ENCODE data around the gene OBSL1. TPM values are rescaled to one million over a fixed set of nuclear protein-coding genes. Genes with fewer than 3 reads are reported as not detected.

The OBSL1 gene
- total RNA-seq, 1 experiment from 2014 or later: 67.8 TPM

DNA sequence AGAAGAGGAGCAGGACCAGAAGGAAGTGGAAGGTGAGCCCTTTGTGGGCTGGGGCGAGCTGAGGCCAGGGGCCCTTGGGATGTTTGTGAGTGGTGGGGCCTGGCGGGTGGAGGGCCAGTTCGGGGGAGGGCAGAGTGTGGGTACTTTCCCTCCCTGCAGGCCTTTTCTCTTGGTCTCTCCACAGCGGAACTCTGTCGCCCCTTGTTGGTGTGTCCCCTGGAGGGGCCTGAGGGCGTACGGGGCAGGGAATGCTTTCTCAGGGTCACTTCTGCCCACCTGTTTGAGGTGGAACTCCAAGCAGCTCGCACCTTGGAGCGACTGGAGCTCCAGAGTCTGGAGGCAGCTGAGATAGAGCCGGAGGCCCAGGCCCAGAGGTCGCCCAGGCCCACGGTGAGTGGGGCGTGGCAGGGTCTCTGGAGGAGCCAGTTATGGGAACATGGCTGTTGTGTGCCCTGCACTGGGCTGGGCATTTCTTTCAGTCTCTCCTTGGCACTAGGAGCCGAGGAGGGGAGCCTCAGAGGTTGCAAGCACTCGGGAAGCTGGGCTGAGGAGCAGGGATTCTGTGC, 37.1 kb upstream of the OBSL1 start:
- Histone ChIP-seq H3K36me3 (no peaks in the 10 kb centered on the region; the same call in 1 of the 2 replicates), H3K27ac (no peak overlapping the region), H3K27me3 (no peaks in the 10 kb centered on the region), H3K9me3 (replicated peaks) (no peaks in the 10 kb centered on the region), H3K4me3 (no peak overlapping the region), H3K4me1 (no peaks in the 10 kb centered on the region)
- no peak for DNase-seq

DNA sequence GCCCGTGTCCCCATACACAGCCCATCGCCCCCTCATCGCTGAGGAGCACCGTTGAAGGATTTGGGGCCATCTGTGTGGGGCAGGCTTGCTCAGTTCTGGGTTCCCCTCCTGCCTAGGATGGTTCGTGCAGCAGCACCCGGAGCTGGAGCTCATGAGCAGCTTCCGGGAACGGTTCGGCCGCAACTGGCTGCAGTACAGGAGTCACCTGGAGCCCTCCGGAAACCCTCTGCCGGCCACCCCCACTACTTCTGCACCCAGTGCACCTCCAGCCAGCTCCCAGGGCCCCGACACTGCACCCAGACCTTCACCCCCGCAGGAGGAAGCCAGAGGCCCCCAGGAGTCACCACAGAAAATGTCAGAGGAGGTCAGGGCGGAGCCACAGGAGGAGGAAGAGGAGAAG, 36.6 kb upstream of the OBSL1 start:
- DNase-seq: no peak
- no peaks in the 10 kb centered on the region for H3K4me1 ChIP-seq
- H3K27me3 ChIP-seq: no peaks in the 10 kb centered on the region
- H3K36me3 ChIP-seq: no peaks in the 10 kb centered on the region; the same call in 1 of the 2 replicates
- no peak overlapping the region for H3K27ac ChIP-seq
- no peaks in the 10 kb centered on the region for H3K9me3 ChIP-seq (replicated peaks)
- no peak overlapping the region for H3K4me3 ChIP-seq

DNA sequence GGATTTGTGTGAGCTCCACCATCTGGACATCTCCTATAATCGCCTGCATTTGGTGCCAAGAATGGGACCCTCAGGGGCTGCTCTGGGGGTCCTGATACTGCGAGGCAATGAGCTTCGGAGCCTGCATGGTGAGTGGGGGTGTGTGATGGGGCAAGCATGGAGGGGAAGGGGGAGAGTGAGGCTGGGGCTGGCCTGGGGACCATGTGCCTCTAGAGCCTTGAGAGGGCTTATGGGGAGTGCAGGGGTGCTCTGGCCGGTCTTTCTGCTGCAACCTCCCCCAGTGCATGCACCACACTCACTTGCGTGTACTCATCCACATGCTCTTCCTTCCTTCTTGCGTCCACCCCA, 34.2 kb upstream of the OBSL1 start:
- no peaks in the 10 kb centered on the region for H3K9me3 ChIP-seq (replicated peaks)
- H3K36me3 ChIP-seq: no peaks in the 10 kb centered on the region; the same call in 1 of the 2 replicates
- no peak overlapping the region for H3K4me3 ChIP-seq
- H3K27ac ChIP-seq: no peak overlapping the region
- H3K4me1 ChIP-seq: no peaks in the 10 kb centered on the region
- DNase-seq: no peak
- H3K27me3 ChIP-seq: no peaks in the 10 kb centered on the region

DNA sequence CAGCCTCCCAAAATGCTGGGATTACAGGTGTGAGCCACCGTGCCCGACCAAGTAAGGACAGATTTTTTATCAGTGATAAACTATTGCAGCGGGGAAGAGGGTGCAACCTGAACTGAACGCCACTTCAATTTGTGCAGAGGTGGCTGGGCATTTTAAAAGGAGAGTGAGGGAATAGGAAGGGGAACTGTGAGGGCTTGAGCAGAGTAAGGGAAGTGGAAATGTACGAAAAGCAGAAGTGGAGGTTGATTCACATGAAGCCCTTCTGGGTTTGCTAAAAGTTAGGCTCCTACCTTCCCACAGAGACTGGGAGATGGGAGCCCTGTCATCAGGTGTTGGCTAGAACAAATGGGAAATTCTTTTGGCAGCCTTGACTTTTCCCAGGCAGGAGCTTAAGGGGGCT, 32.4 kb upstream of the OBSL1 start:
- Histone ChIP-seq H3K4me3 (no peak overlapping the region), H3K27me3 (no peaks in the 10 kb centered on the region), H3K27ac (no peak overlapping the region), H3K36me3 (no peaks in the 10 kb centered on the region; the same call in 1 of the 2 replicates), H3K9me3 (replicated peaks) (no peaks in the 10 kb centered on the region), H3K4me1 (no peaks in the 10 kb centered on the region)
- DNase-seq: no peak

DNA sequence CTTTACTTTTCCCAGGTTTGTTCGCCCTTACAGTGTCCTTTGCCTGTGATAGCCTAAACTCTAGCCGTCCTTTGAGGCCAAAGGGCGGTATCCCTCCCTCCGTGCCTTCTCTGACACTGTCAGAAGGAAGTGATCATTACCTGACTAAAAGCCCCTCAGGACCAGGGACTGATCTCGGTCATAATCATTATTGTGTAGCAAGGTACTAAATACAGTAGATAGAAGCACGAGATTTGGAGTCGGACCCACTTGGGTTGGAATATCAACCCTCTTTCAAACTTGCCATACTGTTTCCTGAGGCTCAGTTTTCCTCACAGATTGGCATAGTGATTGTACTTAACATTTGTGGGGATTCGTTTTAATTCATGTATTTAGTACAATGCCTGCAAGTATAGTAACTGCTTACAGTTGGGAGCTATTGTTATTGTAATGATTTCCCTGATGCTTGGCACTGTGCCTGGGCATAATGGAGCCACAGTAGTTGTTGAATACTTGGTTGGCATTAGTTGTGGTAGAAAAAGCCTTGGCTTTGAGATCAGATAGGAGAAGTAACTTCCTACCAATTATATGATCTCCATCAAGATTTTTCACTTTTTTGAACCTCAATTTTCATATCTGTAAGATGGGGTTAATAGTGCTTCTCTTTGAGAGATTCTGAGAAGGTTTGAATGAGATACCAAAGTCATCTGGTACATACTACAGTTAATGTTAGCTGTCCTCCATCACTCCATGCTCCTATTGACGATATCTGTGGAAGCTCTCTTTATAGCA, 27.2 kb upstream of the OBSL1 start:
- peaks cover 21% of the 10 kb centered on the region for H3K4me1 ChIP-seq
- H3K27ac ChIP-seq: peak overlapping the region; percentile 75; the same call in 1 of the 2 replicates
- no peak for DNase-seq
- H3K9me3 ChIP-seq (replicated peaks): no peaks in the 10 kb centered on the region
- no peaks in the 10 kb centered on the region for H3K36me3 ChIP-seq
- no peaks in the 10 kb centered on the region for H3K27me3 ChIP-seq
- H3K4me3 ChIP-seq: peak overlapping the region; percentile 67

DNA sequence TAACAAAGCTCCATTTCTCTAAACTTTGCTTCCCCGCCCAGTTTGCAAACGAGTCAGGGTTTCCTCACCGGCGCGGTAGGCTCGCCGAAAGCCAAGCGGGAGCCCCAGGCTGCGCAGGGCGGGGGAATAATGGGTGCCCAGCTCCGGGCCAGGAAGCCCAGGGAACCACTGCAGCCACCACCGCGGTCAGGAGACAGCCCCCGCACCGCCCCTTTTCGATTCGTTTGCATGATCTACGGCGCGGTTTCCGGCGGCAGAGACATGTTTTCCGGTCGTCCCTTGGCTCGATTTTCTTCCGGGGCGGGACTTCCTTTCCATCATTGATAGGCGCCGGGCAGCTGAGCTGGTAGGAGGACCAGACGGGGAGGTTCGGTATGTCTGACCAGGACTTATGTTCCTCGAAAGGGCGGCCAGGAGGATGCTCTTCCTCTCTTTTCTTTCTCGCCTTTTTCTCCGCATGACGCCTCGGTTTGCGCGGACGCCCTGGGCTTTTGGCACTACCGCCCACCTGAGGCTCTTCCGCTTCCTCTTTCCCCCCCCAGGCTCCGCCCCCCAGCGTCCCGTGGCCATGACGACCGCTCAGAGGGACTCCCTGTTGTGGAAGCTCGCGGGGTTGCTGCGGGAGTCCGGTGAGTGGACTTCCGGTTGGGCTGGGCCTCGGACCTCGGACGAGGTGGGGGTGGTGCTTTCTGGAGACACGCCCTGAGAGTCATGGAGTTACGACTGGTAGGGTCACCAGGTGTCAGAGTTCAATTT, 26.4 kb upstream of the OBSL1 start, which contains the start of gene STK11IP:
Gene STK11IP (plus strand): TSS at position 306 of the 756 bp plus-strand sequence. CDS start 263 bp downstream, at position 569.
- H3K27me3 ChIP-seq: no peaks in the 10 kb centered on the region
- peak; percentile 96 to 98 for DNase-seq
- H3K36me3 ChIP-seq: no peaks in the 10 kb centered on the region
- H3K4me1 ChIP-seq: peaks cover 28% of the 10 kb centered on the region
- peak within 1 kb of the TSS; percentile 75 for H3K27ac ChIP-seq
- peak within 1 kb of the TSS; percentile 67 for H3K4me3 ChIP-seq
- no peaks in the 10 kb centered on the region for H3K9me3 ChIP-seq (replicated peaks)

DNA sequence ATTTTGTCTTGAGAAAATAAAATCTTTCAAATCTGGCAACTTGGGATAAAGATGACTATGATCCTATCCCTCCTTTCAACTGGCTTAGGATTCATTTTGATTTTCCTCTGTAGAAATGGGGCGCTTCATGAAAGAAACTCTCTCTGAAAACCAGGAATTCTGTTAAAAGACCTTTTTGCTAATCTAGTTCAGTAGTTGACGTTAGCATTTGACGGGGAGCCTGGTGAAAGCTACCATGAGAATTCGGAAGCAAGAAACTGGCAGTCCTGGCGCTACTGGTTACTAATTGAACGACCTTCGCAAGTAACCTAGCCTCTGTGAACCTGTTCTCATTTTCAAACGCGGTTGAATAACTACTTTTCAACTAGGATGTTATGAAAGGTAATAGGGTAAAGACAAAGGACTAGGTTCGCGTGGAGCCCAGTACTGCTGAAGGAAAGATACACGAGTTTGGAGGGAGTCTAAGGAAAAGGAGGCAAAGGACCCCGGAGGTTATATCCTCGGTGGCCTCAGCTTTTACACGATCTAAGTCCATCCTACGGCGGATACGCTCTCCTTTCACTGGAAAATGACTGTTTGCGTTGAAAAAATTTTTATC, 25.7 kb upstream of the OBSL1 start:
- H3K4me1 ChIP-seq: peaks cover 34% of the 10 kb centered on the region

DNA sequence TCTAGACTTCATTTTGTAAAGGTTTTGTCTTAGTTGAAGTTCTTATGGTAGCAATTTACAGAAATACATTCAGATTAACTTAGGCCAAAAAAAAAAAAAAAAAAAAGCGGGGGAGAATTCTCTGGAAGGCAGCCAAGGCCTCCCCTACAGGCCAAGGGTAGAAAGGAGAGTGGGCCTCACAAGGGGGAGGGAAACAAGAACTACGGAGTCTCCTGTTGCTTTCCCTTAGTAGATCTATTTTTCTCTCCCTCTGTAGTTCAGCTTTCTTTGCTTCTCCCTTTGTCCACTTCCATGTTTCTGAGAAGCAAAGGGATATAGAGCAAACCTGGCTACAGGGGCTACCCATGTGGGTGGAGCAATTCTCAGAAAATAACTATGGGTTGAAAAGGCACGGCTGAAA, 23.9 kb upstream of the OBSL1 start:
- peaks cover 38% of the 10 kb centered on the region for H3K4me1 ChIP-seq
- no peaks in the 10 kb centered on the region for H3K9me3 ChIP-seq (replicated peaks)
- no peaks in the 10 kb centered on the region for H3K27me3 ChIP-seq
- H3K4me3 ChIP-seq: no peak overlapping the region
- peak; percentile 63 to 79 for DNase-seq
- no peaks in the 10 kb centered on the region for H3K36me3 ChIP-seq
- H3K27ac ChIP-seq: peak overlapping the region; percentile 47; the same call in 1 of the 2 replicates

More for the DNA sequence above, 25.7 kb upstream of the OBSL1 start:
- Histone ChIP-seq H3K27ac (peak overlapping the region; percentile 75), H3K27me3 (no peaks in the 10 kb centered on the region), H3K9me3 (replicated peaks) (no peaks in the 10 kb centered on the region), H3K36me3 (no peaks in the 10 kb centered on the region), H3K4me3 (peak overlapping the region; percentile 67)
- DNase-seq: no peak

DNA sequence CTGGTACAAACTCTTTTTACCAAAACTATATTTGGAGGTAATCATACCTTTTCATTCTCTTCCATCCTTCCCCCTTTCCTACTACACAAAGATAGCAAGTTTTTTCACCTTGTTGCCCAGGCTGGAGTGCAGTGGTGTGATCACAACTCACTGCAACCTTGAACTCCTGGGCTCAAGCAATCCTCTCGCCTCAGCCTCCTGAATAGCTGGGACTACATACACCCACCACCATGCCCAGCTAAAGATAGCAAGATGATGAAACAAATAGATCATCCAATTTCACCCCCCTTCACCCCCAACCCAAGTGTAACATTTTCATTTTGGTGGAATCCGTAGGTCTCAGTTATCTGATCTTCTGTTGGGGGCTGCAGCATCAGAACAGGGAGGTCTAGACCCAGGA, 21.8 kb upstream of the OBSL1 start:
- H3K4me1 ChIP-seq: peaks cover 38% of the 10 kb centered on the region
- DNase-seq: no peak
- H3K36me3 ChIP-seq: no peaks in the 10 kb centered on the region
- H3K9me3 ChIP-seq (replicated peaks): no peaks in the 10 kb centered on the region
- H3K27me3 ChIP-seq: no peaks in the 10 kb centered on the region
- H3K4me3 ChIP-seq: no peak overlapping the region
- peak overlapping the region; percentile 87 for H3K27ac ChIP-seq

DNA sequence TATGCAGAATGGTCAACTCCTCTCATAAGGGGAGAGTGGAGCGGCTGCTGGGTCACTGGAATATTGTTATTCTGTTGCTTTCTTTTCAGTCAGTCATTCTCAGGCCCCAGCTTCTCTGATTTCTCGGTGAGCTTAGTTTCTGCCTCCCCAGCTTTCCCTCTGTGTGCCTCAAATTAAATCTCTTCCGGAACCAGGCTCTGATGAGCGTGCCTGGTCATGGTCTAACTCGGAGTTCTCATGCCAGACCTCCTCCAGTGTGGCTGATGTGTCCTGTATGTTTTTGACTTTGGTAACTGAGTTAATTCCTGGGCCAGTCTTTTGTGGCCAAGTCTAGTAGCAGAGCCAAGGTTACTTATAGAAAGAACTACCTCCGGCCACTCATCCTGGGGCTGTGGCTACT, 21.4 kb upstream of the OBSL1 start:
- peak; percentile 76 to 92 for DNase-seq
- Histone ChIP-seq H3K4me1 (peaks cover 38% of the 10 kb centered on the region), H3K27me3 (no peaks in the 10 kb centered on the region)

DNA sequence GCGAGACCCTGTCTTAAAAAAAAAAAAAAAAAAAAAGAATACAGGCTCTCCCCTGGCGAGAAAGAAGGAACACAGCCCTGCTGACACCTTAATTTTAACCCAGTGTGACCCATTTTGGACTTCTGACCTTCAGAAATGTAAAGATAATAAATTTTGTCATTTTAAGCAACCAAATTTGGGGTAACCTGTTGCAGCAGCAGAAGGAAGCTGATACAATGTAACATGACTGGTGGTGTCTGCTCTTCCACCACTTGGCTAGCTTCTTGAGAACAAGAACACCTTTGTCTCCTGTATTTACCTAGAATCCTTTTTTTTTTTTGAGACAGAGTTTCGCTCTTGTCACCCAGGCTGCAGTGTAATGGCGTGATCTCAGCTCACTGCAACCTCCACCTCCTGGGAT, 19.8 kb upstream of the OBSL1 start:
- Histone ChIP-seq H3K36me3 (no peaks in the 10 kb centered on the region), H3K4me3 (no peak overlapping the region), H3K9me3 (replicated peaks) (no peaks in the 10 kb centered on the region), H3K27me3 (no peaks in the 10 kb centered on the region), H3K27ac (no peak overlapping the region), H3K4me1 (peaks cover 32% of the 10 kb centered on the region)
- DNase-seq: no peak

More for the DNA sequence above, 21.4 kb upstream of the OBSL1 start:
- no peaks in the 10 kb centered on the region for H3K9me3 ChIP-seq (replicated peaks)
- H3K4me3 ChIP-seq: peak overlapping the region; percentile 29; the same call in 1 of the 2 replicates
- peak overlapping the region; percentile 87 for H3K27ac ChIP-seq
- H3K36me3 ChIP-seq: no peaks in the 10 kb centered on the region

DNA sequence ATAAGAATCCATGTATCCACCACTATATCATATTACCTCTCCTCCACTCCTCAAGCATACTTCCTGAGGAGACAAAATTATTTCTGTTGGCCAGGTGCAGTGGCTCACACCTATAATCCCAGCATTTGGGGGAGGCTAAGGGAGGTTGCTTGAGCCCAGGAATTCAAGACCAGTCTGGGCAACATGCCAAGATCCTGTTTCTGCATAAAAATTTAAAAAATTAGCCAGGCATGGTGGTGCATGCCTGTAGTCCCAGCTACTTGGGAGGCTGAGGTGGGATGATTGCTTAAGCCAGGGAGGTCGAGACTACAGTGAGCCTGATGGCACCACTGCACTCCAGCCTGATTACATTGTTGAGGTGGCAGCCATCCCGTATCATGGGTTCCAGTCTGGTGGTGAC, 10.0 kb upstream of the OBSL1 start:
- H3K4me3 ChIP-seq: no peak overlapping the region
- H3K4me1 ChIP-seq: peaks cover 14% of the 10 kb centered on the region
- no peak for DNase-seq
- H3K9me3 ChIP-seq (replicated peaks): no peaks in the 10 kb centered on the region
- no peaks in the 10 kb centered on the region for H3K36me3 ChIP-seq
- H3K27me3 ChIP-seq: no peaks in the 10 kb centered on the region
- H3K27ac ChIP-seq: no peak overlapping the region

DNA sequence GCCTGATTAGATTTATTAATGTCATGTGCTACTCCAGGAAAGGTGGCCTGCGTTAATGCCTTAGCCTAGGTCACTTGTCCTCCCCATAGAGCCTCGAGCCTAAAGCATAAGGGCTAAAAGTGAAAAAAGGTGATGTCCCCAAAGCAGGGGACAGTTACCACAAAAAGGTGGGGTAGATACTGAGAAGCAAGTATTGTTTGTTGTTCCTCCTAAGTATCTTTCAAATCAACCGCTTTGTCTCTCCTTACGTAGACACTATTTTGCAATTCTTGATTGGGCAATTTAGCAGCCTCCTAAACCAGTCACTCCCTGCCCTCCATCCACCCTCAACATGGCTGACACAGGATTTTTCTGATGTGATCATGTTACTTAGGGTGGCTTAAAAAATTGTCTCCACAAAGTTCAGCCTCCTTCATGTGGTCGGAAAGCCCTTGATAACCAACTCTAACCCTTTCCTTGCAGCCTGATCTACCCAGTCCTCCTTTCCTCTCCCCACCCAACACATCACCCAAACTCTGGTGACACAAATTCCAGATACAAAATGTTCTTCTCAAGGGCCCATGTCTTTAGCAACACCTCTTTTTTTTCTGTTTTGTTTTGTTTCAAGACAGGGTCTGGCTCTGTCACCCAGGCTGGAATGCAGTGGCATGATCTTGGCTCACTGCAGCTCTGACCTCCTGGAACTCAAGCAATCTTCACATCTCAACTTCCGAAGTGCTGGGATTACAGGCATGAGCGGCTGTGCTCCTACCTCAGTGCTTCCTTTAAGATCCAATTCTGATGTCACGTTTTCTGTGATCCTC, 7.7 kb upstream of the OBSL1 start:
- H3K4me3 ChIP-seq: no peak overlapping the region
- DNase-seq: no peak
- H3K4me1 ChIP-seq: peaks cover 16% of the 10 kb centered on the region
- H3K36me3 ChIP-seq: no peaks in the 10 kb centered on the region
- no peaks in the 10 kb centered on the region for H3K27me3 ChIP-seq
- no peak overlapping the region for H3K27ac ChIP-seq
- H3K9me3 ChIP-seq (replicated peaks): no peaks in the 10 kb centered on the region

Measured in SJCRH30 (cell line).